Activated CD4-positive, alpha-beta T cell treated with anti-CD3 and anti-CD28 coated beads for 36 hours (primary cell): Measurements from ENCODE around the gene ARL14EP. TPM values are rescaled to one million over a fixed set of nuclear protein-coding genes. Genes with fewer than 3 reads are reported as not detected.

ENCODE experiments used
- ATAC-seq: fragments of 200-7000 bp; cut with Tn5 transposase; one replicate; pipeline ENCODE4 v1.10.0; 2021; ENCODE audit warnings: mild to moderate bottlenecking, moderate library complexity
- CTCF ChIA-PET: fragments of 350-600 bp; sonication (Branson Sonifier 250); formaldehyde crosslinking; loops from one replicate; lab custom pipeline; 2021; ENCODE audit warnings: antibody characterized with exemption; lab: Charles Lee
- POLR2A ChIA-PET: fragments of 350-600 bp; sonication (Branson Sonifier 250); formaldehyde crosslinking; loops from one replicate; lab custom pipeline; 2021; ENCODE audit warnings: antibody characterized with exemption, inconsistent platforms; lab: Charles Lee
- DNase-seq: peaks from one replicate; pipeline ENCODE4 v3.0.0-alpha.2; 2020
- H3K27ac Mint-ChIP-seq: one replicate; pipeline ENCODE4 v1.8.0; 2021; ENCODE audit warnings: mixed read lengths
- H3K27me3 Mint-ChIP-seq: one replicate; pipeline ENCODE4 v1.8.0; 2021; ENCODE audit warnings: mixed read lengths
- H3K36me3 Mint-ChIP-seq: one replicate; pipeline ENCODE4 v1.8.0; 2021; ENCODE audit warnings: low read depth, mixed read lengths
- H3K4me1 Mint-ChIP-seq: one replicate; pipeline ENCODE4 v1.8.0; 2021; ENCODE audit warnings: mixed read lengths
- H3K4me3 Mint-ChIP-seq: one replicate; pipeline ENCODE4 v1.8.0; 2021; ENCODE audit warnings: mild to moderate bottlenecking, moderate library complexity, mixed read lengths
- H3K9me3 Mint-ChIP-seq: one replicate; pipeline ENCODE4 v1.8.0; 2021; ENCODE audit warnings: low read depth, mixed read lengths
- intact Hi-C, 2 experiments: fragments of 100-400 bp; cut with DNase I in 1 of 2; cut with micrococcal nuclease in 1 of 2; formaldehyde crosslinking; loops; one replicate each; pipeline versions ENCODE4 v1.14.2 to v1.15.1; 2022 to 2024; cut with DNase I, micrococcal nuclease
- total RNA-seq, 2 experiments: library from RNA; stranded (reverse); gene quantifications; one replicate each; pipeline ENCODE4 v1.2.3, GENCODE V29; 2021

The ARL14EP gene
- total RNA-seq, 2 experiments from 2014 or later: 34.8 to 51.8 TPM

DNA sequence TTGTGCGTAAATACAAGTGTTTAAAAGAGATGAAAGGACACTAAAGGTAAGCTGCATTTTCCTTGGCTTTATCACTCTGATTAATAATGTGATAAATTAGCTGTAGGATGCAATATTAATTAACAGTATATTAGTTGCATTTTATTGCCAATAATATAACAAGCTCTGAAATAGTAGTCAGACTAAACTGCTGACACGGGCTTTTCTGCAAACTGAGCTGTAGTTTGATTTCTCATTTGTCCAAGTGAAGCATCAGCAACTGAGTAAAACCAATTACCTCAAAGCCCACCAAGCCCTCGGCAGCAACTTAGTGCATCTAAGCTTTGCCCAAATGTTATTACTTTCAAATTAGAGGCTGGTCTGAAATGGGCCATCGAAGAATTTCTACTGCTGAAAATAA, 33.5 kb downstream of the ARL14EP start:
- Mint-ChIP-seq H3K27me3 (peaks cover 5% of the 10 kb centered on the region), H3K4me3 (no peak overlapping the region), H3K9me3 (no peaks in the 10 kb centered on the region), H3K27ac (no peak overlapping the region), H3K4me1 (no peaks in the 10 kb centered on the region), H3K36me3 (no peaks in the 10 kb centered on the region)
- CTCF ChIA-PET: interaction anchor here (0.6 kb wide), 1 partner anchor 8 kb away, joined by 3 read pairs; no protein-coding TSS in a partner anchor
- intact Hi-C loops: no loop called here
- POLR2A ChIA-PET: no interaction called here
- ATAC-seq (no peak), DNase-seq (no peak)

DNA sequence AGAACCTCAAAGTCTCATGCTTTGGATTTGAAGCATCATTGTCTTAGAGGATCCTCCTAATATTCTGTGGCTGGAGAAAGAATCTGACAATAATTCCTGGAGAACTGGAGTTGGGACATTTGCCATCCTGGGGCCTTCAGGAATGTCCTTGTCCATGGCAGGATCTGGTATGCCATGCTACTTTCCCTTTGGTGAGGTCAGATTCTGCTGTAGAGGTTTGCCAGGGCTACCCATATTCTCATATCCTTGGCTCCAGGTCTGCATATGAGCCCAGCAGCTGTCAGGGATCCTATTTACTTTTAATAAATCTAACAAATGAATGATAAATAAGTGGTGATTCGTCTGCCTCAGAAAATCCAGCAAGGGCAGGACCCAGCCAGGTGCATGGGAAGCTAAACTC, 35.0 kb downstream of the ARL14EP start:
- H3K36me3 Mint-ChIP-seq: no peaks in the 10 kb centered on the region
- ATAC-seq (no peak), DNase-seq (no peak)
- H3K4me1 Mint-ChIP-seq: no peaks in the 10 kb centered on the region
- no peak overlapping the region for H3K27ac Mint-ChIP-seq
- intact Hi-C loops: no loop called here
- no peaks in the 10 kb centered on the region for H3K9me3 Mint-ChIP-seq
- POLR2A ChIA-PET: no interaction called here
- no peaks in the 10 kb centered on the region for H3K27me3 Mint-ChIP-seq
- CTCF ChIA-PET: no interaction called here
- no peak overlapping the region for H3K4me3 Mint-ChIP-seq

- Mint-ChIP-seq H3K9me3 (no peaks in the 10 kb centered on the region), H3K36me3 (no peaks in the 10 kb centered on the region), H3K27me3 (no peaks in the 10 kb centered on the region), H3K4me3 (no peak overlapping the region), H3K4me1 (no peaks in the 10 kb centered on the region), H3K27ac (no peak overlapping the region)
- ATAC-seq (no peak), DNase-seq (no peak)
- ChIA-PET CTCF (no interaction called here), POLR2A (no interaction called here)
- intact Hi-C loops: no loop called here
These were observed 35.6 kb downstream of the ARL14EP start for GRCh38 chr11:30358536-30358935.

- Mint-ChIP-seq H3K9me3 (no peaks in the 10 kb centered on the region), H3K4me1 (no peaks in the 10 kb centered on the region)
- POLR2A ChIA-PET: no interaction called here
These were observed 37.8 kb downstream of the ARL14EP start for GRCh38 chr11:30360741-30361140.

DNA sequence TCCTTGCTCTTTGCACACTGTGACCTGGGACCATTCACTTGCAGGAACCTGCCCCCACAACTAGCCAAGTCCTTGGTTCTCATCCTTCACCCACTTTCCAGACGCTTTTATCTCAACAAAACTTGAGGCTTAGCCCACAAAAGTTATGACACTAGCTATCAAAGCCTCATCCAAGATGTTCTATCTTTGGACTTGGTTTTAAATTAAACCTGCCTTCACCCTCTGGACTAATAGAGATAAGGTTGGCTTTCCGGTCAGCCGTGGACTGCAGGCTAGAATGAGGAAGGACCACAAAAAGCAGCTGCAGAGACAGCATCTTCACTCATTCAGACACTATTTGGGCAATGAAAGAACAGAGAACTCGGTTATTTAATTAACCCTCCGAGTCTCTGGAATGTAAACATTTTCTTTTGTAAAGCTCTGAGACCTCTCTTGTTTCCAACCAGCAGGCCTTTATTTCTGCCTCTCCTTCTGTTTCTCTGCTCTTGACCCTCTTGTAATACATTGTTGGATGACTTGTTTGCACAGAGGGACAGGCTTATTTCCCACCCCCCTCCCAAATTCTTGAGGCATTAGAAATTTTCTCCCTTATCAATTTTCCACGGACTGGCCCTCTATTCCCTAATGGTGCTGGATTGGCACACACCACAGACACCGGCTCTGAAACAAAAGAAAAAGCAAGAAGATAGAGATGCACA, 41.4 kb downstream of the ARL14EP start:
- ChIA-PET CTCF (interaction anchor here (0.6 to 0.7 kb wide), 3 partner anchors 8 to 111 kb away, joined by 3 read pairs; no protein-coding TSS in a partner anchor), POLR2A (interaction anchor here (0.7 kb wide), 1 partner anchor 558 kb away, joined by 4 read pairs; no protein-coding TSS in a partner anchor)
- no peak overlapping the region for H3K4me3 Mint-ChIP-seq
- H3K4me1 Mint-ChIP-seq: no peaks in the 10 kb centered on the region
- ATAC-seq (no peak), DNase-seq (no peak)
- no peaks in the 10 kb centered on the region for H3K36me3 Mint-ChIP-seq
- intact Hi-C loops: no loop called here
- no peak overlapping the region for H3K27ac Mint-ChIP-seq
- H3K27me3 Mint-ChIP-seq: peaks cover 2% of the 10 kb centered on the region
- H3K9me3 Mint-ChIP-seq: no peaks in the 10 kb centered on the region

More at GRCh38 chr11:30360741-30361140, 37.8 kb downstream of the ARL14EP start:
- no peaks in the 10 kb centered on the region for H3K27me3 Mint-ChIP-seq
- H3K4me3 Mint-ChIP-seq: no peak overlapping the region
- CTCF ChIA-PET: interaction anchor here (0.6 kb wide), 1 partner anchor 189 kb away, joined by 3 read pairs; no protein-coding TSS in a partner anchor
- no peak for ATAC-seq
- no peaks in the 10 kb centered on the region for H3K36me3 Mint-ChIP-seq
- intact Hi-C loops: no loop called here
- H3K27ac Mint-ChIP-seq: no peak overlapping the region
- no peak for DNase-seq

- ChIA-PET POLR2A (interaction anchor here (0.7 kb wide), 1 partner anchor 557 kb away, joined by 4 read pairs; no protein-coding TSS in a partner anchor), CTCF (interaction anchor here (0.6 kb wide), 1 partner anchor 110 kb away, joined by 3 read pairs; no protein-coding TSS in a partner anchor)
- Mint-ChIP-seq H3K36me3 (no peaks in the 10 kb centered on the region), H3K4me3 (no peak overlapping the region), H3K27me3 (peaks cover 2% of the 10 kb centered on the region), H3K4me1 (no peaks in the 10 kb centered on the region), H3K27ac (no peak overlapping the region), H3K9me3 (no peaks in the 10 kb centered on the region)
- intact Hi-C loops: no loop called here
- DNase-seq: no peak
- ATAC-seq: no peak
These were observed 42.1 kb downstream of the ARL14EP start for GRCh38 chr11:30364837-30365482.

GRCh38 chr11:30365793-30366517, 43.1 kb downstream of the ARL14EP start:
- no peak overlapping the region for H3K27ac Mint-ChIP-seq
- ChIA-PET POLR2A (no interaction called here), CTCF (no interaction called here)
- H3K4me3 Mint-ChIP-seq: no peak overlapping the region
- no peaks in the 10 kb centered on the region for H3K9me3 Mint-ChIP-seq
- no peaks in the 10 kb centered on the region for H3K36me3 Mint-ChIP-seq
- intact Hi-C loops: no loop called here
- DNase-seq (no peak), ATAC-seq (no peak)
- H3K27me3 Mint-ChIP-seq: peaks cover 2% of the 10 kb centered on the region
- no peaks in the 10 kb centered on the region for H3K4me1 Mint-ChIP-seq

DNA sequence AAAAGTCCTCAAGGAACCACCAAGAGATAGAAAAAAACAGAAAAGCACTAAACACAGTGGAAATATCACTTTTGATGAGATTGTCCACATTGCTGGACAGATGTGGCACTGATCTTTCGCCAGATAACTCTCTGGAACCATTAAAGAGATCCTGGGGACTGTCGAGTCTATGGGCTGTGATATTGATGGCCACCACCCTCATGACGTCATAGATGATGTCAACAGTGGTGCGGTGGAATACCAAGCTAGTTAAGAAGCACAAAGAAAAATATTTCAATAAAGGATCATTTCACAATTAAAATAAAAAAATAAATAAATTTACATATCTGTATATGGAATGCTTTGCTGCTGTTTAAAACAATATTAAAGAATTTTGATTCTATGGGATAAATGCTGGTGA, 45.5 kb downstream of the ARL14EP start:
- intact Hi-C loops: no loop called here
- POLR2A ChIA-PET: interaction anchor here (0.7 kb wide), 1 partner anchor 12 kb away, joined by 4 read pairs; no protein-coding TSS in a partner anchor
- ATAC-seq (no peak), DNase-seq (no peak)
- H3K9me3 Mint-ChIP-seq: no peaks in the 10 kb centered on the region
- CTCF ChIA-PET: no interaction called here
- H3K4me3 Mint-ChIP-seq: no peak overlapping the region
- H3K27me3 Mint-ChIP-seq: peaks cover 2% of the 10 kb centered on the region
- no peak overlapping the region for H3K27ac Mint-ChIP-seq
- no peaks in the 10 kb centered on the region for H3K36me3 Mint-ChIP-seq
- no peaks in the 10 kb centered on the region for H3K4me1 Mint-ChIP-seq

- ATAC-seq (no peak), DNase-seq (no peak)
- Mint-ChIP-seq H3K27ac (no peak overlapping the region), H3K4me3 (no peak overlapping the region), H3K4me1 (no peaks in the 10 kb centered on the region), H3K9me3 (no peaks in the 10 kb centered on the region), H3K27me3 (peaks cover 2% of the 10 kb centered on the region), H3K36me3 (no peaks in the 10 kb centered on the region)
- intact Hi-C loops: no loop called here
- ChIA-PET POLR2A (no interaction called here), CTCF (no interaction called here)
These were observed 47.3 kb downstream of the ARL14EP start for GRCh38 chr11:30370164-30370563.

DNA sequence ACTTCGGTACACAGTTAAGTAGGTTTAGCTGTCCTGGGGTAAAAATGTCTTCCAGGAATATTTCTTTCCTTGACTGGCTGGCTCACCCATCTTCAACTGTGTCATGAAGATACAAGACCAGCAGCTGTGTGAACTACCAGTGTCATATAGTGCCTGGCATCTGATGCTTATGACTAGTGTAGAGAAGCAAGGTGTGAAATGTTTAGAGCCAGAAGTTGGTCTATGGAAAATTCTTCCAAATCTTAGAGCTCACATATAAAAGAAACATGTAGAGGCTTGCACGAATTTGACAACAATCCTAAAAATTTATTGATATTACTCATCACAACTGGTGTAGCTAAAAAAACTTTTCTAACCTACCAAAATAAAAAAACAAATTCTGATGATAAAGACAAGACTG, 54.4 kb downstream of the ARL14EP start:
- CTCF ChIA-PET: interaction anchor here (0.7 kb wide), 1 partner anchor 30 kb away, joined by 3 read pairs; no protein-coding TSS in a partner anchor
- Mint-ChIP-seq H3K27me3 (peaks cover 8% of the 10 kb centered on the region), H3K36me3 (no peaks in the 10 kb centered on the region), H3K9me3 (no peaks in the 10 kb centered on the region), H3K27ac (no peak overlapping the region), H3K4me1 (no peaks in the 10 kb centered on the region), H3K4me3 (no peak overlapping the region)
- DNase-seq (no peak), ATAC-seq (no peak)
- POLR2A ChIA-PET: no interaction called here
- intact Hi-C loops: no loop called here

GRCh38 chr11:30380846-30381245, 57.9 kb downstream of the ARL14EP start:
- peaks cover 12% of the 10 kb centered on the region for H3K27me3 Mint-ChIP-seq
- H3K36me3 Mint-ChIP-seq: no peaks in the 10 kb centered on the region
- intact Hi-C loops: no loop called here
- ChIA-PET CTCF (no interaction called here), POLR2A (interaction anchor here (0.6 kb wide), 1 partner anchor 12 kb away, joined by 4 read pairs; no protein-coding TSS in a partner anchor)
- no peaks in the 10 kb centered on the region for H3K4me1 Mint-ChIP-seq
- H3K9me3 Mint-ChIP-seq: no peaks in the 10 kb centered on the region
- H3K4me3 Mint-ChIP-seq: no peak overlapping the region
- ATAC-seq (no peak), DNase-seq (no peak)
- H3K27ac Mint-ChIP-seq: no peak overlapping the region
